BLaER1 treated with 17β-estradiol and CSF1 and Interleukin-3, amounts not matched to agents 10 nM and 100 nM (cell line): ENCODE results near the gene PRRC2C.

Experiments used
- H3K27ac ChIP-seq, 11 experiments: shearing (Covaris generic); formaldehyde crosslinking; 2 replicates each; pipeline ENCODE4 v1.8.1; 2022
- H3K27me3 ChIP-seq, 11 experiments: shearing (Covaris generic); formaldehyde crosslinking; 2 replicates each; pipeline ENCODE4 v1.8.1; 2022
- H3K36me3 ChIP-seq, 11 experiments: shearing (Covaris generic); formaldehyde crosslinking; 2 replicates each; pipeline ENCODE4 v1.8.1; 2022
- H3K4me1 ChIP-seq, 10 experiments: shearing (Covaris generic); formaldehyde crosslinking; 2 replicates each; pipeline ENCODE4 v1.8.1; 2022
- H3K4me2 ChIP-seq, 11 experiments: shearing (Covaris generic); formaldehyde crosslinking; 2 replicates each; pipeline ENCODE4 v1.8.1; 2022
- H3K4me3 ChIP-seq, 10 experiments: shearing (Covaris generic); formaldehyde crosslinking; 2 replicates each; pipeline ENCODE4 v1.8.1; 2022
- H3K9ac ChIP-seq, 11 experiments: shearing (Covaris generic); formaldehyde crosslinking; 2 replicates each; pipeline ENCODE4 v1.8.1; 2022
- H3K9me3 ChIP-seq, 11 experiments: shearing (Covaris generic); formaldehyde crosslinking; replicated peaks in 1 of 11; 2 replicates each; pipeline ENCODE4 v1.8.1; 2022
- H4K20me1 ChIP-seq, 11 experiments: shearing (Covaris generic); formaldehyde crosslinking; 2 replicates each; pipeline ENCODE4 v1.8.1; 2022
- Cebpa-rat ChIP-seq, 11 experiments: shearing (Covaris generic); IDR thresholded peaks; 2 replicates each; pipeline ENCODE4 v1.8.1; 2022

PRRC2C gene

GRCh38 chr1:171642197-171642596 is 156.9 kb downstream of the PRRC2C start:
- peak overlapping the region in 5 of 11 experiments; percentile 19 to 48 (median 26); a peak in 5 of 22 replicates for H3K4me2 ChIP-seq
- no peaks in the 10 kb centered on the region for H3K36me3 ChIP-seq
- no peak overlapping the region for H3K27ac ChIP-seq
- H3K9me3 ChIP-seq: no peaks in the 10 kb centered on the region
- peak overlapping the region in 2 of 11 experiments; percentile 21 to 23; a peak in 1 of 22 replicates for H3K9ac ChIP-seq
- peaks cover 0 to 18% (median 6%) of the 10 kb centered on the region in 10 experiments; a peak in 10 of 20 replicates for H3K4me1 ChIP-seq
- TF ChIP-seq Cebpa-rat (IDR thresholded peaks at IDR 0.05): no peak
- H3K27me3 ChIP-seq: no peaks in the 10 kb centered on the region
- no peak overlapping the region for H3K4me3 ChIP-seq
- no peaks in the 10 kb centered on the region for H4K20me1 ChIP-seq
